ENCODE results near the gene NKX1-2.

Gene NKX1-2

DNA sequence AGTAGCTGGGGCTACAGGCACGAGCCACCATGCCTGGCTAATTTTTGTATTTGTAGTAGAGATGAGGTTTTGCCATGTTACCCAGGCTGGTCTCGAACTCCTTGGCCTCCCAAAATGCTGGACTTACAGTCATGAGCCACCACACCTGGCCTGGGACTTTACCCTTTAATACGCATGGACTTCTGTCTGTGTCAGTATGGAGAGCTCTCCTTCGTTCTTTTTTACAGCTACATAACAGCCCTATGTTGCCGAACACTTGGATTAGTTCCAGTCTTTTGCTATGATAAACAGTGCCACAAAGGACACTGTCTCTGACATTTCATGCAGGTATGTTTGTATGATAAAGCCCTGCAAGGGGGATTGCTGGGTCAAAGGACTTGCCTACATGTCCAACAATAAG is 20.3 kb downstream of the NKX1-2 start:
- no peaks in the 10 kb centered on the region for H3K27me3 ChIP-seq (replicated peaks; ENCODE audit: insufficient read depth, low read length)
- TF ChIP-seq, protein P1, sequence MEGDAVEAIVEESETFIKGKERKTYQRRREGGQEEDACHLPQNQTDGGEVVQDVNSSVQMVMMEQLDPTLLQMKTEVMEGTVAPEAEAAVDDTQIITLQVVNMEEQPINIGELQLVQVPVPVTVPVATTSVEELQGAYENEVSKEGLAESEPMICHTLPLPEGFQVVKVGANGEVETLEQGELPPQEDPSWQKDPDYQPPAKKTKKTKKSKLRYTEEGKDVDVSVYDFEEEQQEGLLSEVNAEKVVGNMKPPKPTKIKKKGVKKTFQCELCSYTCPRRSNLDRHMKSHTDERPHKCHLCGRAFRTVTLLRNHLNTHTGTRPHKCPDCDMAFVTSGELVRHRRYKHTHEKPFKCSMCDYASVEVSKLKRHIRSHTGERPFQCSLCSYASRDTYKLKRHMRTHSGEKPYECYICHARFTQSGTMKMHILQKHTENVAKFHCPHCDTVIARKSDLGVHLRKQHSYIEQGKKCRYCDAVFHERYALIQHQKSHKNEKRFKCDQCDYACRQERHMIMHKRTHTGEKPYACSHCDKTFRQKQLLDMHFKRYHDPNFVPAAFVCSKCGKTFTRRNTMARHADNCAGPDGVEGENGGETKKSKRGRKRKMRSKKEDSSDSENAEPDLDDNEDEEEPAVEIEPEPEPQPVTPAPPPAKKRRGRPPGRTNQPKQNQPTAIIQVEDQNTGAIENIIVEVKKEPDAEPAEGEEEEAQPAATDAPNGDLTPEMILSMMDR (IDR thresholded peaks at IDR 0.05; ENCODE audit: low read length) = no peak
- TF ChIP-seq EZH2phosphoT487 (IDR thresholded peaks at IDR 0.05; ENCODE audit: low read length) (no peak), EZH2 (optimal IDR thresholded peaks at IDR 0.05; ENCODE audit: low read depth, low read length) (no peak)
- no peaks in the 10 kb centered on the region for H3K4me1 ChIP-seq (ENCODE audit: low read length)
- no peak overlapping the region for H3K4me3 ChIP-seq (ENCODE audit: low read length)
- no peaks in the 10 kb centered on the region for H3K9me2 ChIP-seq (replicated peaks; ENCODE audit: insufficient read depth, low read length)
- no peak overlapping the region for H3K4me2 ChIP-seq (ENCODE audit: low read depth, low read length)
- no peak overlapping the region for H3K27ac ChIP-seq (ENCODE audit: low read length)
- no peaks in the 10 kb centered on the region for H3K9me3 ChIP-seq (replicated peaks; ENCODE audit: insufficient read depth, low read length)
- H3K36me3 ChIP-seq (replicated peaks; ENCODE audit: insufficient read depth, low read length) = no peaks in the 10 kb centered on the region
- H3F3A ChIP-seq (ENCODE audit: insufficient read depth, low read length) = no peaks in the 10 kb centered on the region
- no peak overlapping the region for H2AFZ ChIP-seq (ENCODE audit: low read length)
- H4K20me1 ChIP-seq (ENCODE audit: insufficient read depth, low read length) = no peaks in the 10 kb centered on the region
- H3K9ac ChIP-seq (ENCODE audit: low read length) = no peak overlapping the region
- H3K79me2 ChIP-seq (ENCODE audit: low read length) = no peaks in the 10 kb centered on the region
- no peak for DNase-seq

DNA sequence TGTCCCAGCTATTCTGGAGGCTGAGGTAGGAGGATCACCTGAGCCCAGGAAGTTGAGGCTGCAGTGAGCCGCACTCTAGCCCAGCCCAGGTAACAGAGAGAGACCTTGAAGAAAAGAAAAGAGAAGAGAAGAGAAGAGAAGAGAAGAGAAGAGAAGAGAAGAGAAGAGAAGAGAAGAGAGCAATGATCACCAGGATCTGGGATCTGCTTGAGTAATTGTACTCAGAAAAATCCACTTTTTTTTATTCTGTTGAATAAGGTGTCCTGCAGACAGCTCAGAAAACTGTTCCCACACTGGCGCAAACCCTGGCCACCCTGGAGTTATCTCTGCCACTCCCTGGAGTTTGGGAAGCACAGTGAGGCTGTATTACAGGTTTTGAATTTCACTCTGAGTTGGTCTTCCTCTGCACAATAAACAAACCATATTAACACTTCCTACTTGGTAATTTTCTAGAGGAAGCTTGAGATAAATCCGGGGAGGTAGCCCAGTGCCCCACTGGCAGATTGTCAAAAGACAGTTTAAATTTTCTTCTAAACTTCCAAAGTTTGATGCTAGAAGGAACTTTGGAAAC is 21.5 kb downstream of the NKX1-2 start:
- H3K9me2 ChIP-seq (replicated peaks; ENCODE audit: insufficient read depth, low read length) = no peaks in the 10 kb centered on the region

DNA sequence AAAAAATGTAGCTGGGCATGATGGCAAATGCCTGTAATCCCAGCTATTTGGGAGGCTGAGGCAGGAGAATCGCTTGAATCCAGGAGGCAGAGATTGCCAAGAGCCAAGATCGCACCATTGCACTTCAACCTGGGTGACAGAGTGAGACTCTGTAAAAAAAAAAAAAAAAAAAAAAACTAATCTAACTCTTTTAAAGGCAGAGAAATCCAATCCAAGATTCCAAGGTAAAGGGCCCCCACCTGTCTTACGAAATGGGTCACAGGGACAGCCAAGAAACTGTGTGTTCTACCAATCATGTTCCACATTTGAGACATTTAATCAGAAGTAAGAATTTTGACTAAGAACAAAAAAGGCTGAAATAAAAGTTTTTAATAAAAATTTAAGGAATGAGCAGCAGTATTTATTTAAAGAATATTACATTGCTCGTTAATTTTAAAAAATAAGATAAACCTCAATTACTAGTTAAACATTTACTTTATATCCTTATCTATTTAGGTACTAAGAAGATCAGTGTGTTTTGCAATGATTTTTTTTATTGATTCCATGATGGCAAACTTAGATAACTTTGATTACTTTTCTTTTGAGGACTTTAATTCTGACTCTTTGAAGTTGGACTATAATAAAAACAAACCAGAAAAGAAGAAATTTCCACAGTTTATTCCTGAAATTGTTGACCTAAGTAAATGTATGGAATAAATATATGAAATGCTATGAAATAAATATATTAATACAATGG is 24.4 kb downstream of the NKX1-2 start:
- H3K79me2 ChIP-seq (ENCODE audit: low read length) = no peaks in the 10 kb centered on the region
- H3K36me3 ChIP-seq (replicated peaks; ENCODE audit: insufficient read depth, low read length) = no peaks in the 10 kb centered on the region
- no peaks in the 10 kb centered on the region for H3K4me1 ChIP-seq (ENCODE audit: low read length)
- H3K9ac ChIP-seq (ENCODE audit: low read length) = no peak overlapping the region
- no peak for DNase-seq
- no peak overlapping the region for H2AFZ ChIP-seq (ENCODE audit: low read length)
- H3K27ac ChIP-seq (ENCODE audit: low read length) = no peak overlapping the region
- H3K4me2 ChIP-seq (ENCODE audit: low read depth, low read length) = no peak overlapping the region
- no peaks in the 10 kb centered on the region for H3F3A ChIP-seq (ENCODE audit: insufficient read depth, low read length)
- H3K27me3 ChIP-seq (replicated peaks; ENCODE audit: insufficient read depth, low read length) = no peaks in the 10 kb centered on the region; the same call in 1 of the 2 replicates
- H3K9me2 ChIP-seq (replicated peaks; ENCODE audit: insufficient read depth, low read length) = no peaks in the 10 kb centered on the region
- TF ChIP-seq EZH2 (optimal IDR thresholded peaks at IDR 0.05; ENCODE audit: low read depth, low read length) (no peak), EZH2phosphoT487 (IDR thresholded peaks at IDR 0.05; ENCODE audit: low read length) (no peak)
- TF ChIP-seq, protein P1 (IDR thresholded peaks at IDR 0.05; ENCODE audit: low read length) = no peak
- H3K9me3 ChIP-seq (replicated peaks; ENCODE audit: insufficient read depth, low read length) = no peaks in the 10 kb centered on the region
- no peaks in the 10 kb centered on the region for H4K20me1 ChIP-seq (ENCODE audit: insufficient read depth, low read length)
- H3K4me3 ChIP-seq (ENCODE audit: low read length) = no peak overlapping the region

More for the DNA sequence above, 21.5 kb downstream of the NKX1-2 start:
- Histone ChIP-seq H3F3A (ENCODE audit: insufficient read depth, low read length) (no peaks in the 10 kb centered on the region), H4K20me1 (ENCODE audit: insufficient read depth, low read length) (no peaks in the 10 kb centered on the region), H3K27me3 (replicated peaks; ENCODE audit: insufficient read depth, low read length) (no peaks in the 10 kb centered on the region; the same call in 1 of the 2 replicates), H3K4me3 (ENCODE audit: low read length) (no peak overlapping the region), H3K4me1 (ENCODE audit: low read length) (no peaks in the 10 kb centered on the region), H3K79me2 (ENCODE audit: low read length) (no peaks in the 10 kb centered on the region), H3K9me3 (replicated peaks; ENCODE audit: insufficient read depth, low read length) (no peaks in the 10 kb centered on the region), H3K9ac (ENCODE audit: low read length) (no peak overlapping the region), H3K4me2 (ENCODE audit: low read depth, low read length) (no peak overlapping the region), H2AFZ (ENCODE audit: low read length) (no peak overlapping the region), H3K36me3 (replicated peaks; ENCODE audit: insufficient read depth, low read length) (no peaks in the 10 kb centered on the region), H3K27ac (ENCODE audit: low read length) (no peak overlapping the region)
- DNase-seq = no peak
- TF ChIP-seq EZH2phosphoT487 (IDR thresholded peaks at IDR 0.05; ENCODE audit: low read length) (no peak), EZH2 (optimal IDR thresholded peaks at IDR 0.05; ENCODE audit: low read depth, low read length) (no peak)
- TF ChIP-seq, protein P1 (IDR thresholded peaks at IDR 0.05; ENCODE audit: low read length) = no peak
